Measurements from ENCODE around the gene FUZ. TPM values are rescaled to one million over a fixed set of nuclear protein-coding genes. Genes with fewer than 3 reads are reported as not detected.

Gene FUZ
- total RNA-seq, 1 donor from 2014 or later: 9.3 TPM

- ATAC-seq (peak; percentile 3), DNase-seq (ENCODE audit: low spot score) (no peak)
Measured at GRCh38 chr19:49851456-49852259, 38.6 kb upstream of the FUZ start.

DNA sequence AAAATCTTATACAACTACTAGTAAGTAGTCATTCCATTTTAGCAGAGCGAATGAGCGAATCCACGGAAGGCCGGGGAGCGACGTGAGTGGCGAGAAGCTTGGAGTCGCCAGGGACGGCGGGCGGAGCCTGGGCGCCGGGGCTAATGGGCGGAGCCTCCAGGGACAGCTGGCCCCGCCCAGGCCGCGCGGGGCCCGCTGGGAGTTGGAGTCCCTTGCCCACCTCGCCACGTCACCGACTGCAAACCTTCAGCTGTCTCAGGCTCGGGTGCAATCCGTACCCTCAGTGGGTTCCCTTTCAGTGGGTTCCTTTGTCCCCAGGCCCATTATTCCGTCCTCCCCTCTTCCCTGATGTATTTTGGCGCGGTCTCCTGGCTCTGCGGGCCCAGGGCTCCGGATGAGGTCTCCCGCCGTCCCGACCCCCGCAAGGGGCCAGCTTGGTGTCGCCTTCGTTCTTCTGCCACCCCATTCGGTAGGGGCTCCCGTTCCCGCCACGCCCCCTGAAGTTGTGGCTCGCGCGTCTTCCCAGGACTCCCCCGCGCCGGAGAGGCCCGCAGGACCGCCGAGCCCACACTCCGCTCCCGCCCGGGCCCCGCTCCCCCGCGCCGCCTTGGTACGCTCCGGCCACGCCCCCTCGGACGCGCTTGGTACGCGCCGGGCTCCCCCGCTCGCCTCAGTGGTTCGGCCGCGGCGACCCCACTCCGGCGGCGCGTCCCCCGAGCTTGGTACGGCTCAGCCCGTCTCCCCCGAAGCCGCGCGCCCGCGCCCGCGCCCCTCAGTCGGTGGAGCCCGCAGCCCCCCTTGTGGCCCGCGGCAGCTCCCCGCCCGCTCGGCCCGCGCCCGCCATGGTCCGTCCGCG, 37.6 kb upstream of the FUZ start, which contains the start of gene PTOV1:
TSS of gene PTOV1 (plus strand) at position 673 of the 856 bp plus-strand sequence.
- DNase-seq (ENCODE audit: low spot score): peak; percentile 93

DNA sequence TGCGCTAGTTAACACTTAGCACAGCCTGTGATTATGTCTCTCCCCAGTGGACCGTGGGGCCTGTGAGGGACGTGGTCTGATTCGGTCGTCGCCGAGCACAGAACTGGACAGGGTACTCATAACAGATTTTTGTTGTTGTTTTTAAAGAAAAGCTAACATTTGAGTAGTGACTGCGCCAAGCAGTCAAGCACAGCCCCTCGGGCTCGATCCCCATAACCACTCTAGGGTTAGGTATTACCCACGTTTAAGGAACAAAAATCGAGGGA, 37.1 kb upstream of the FUZ start:
- no peak for DNase-seq (ENCODE audit: low spot score)
- ATAC-seq: no peak

More for the DNA sequence above, 37.6 kb upstream of the FUZ start, which contains the start of gene PTOV1:
- peak; percentile 93 for ATAC-seq

- no peak for DNase-seq (ENCODE audit: low spot score)
- no peak for ATAC-seq
Measured at GRCh38 chr19:49849433-49850220, 36.5 kb upstream of the FUZ start.

DNA sequence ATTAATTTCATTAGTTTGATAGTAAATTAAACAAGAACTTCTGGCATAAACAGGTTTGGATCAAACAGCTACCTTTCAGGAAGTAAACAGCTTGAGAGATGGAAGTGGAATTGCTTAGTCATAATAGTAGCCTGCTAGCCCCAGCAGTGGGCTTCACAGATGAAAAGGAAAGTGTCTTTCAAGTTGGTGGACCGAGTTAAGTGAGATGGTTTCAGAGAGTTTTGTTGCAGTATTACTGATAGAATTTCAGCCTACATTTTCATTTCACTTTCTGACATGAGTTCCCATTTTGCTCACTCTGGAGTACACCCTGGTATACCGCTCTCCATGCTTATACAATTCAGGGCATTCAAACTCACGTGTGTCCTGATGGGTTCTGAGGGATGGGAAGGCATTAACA, 35.8 kb upstream of the FUZ start:
- ATAC-seq (no peak), DNase-seq (ENCODE audit: low spot score) (no peak)

GRCh38 chr19:49847731-49848696, 34.9 kb upstream of the FUZ start:
- no peak for ATAC-seq
- DNase-seq (ENCODE audit: low spot score): no peak

DNA sequence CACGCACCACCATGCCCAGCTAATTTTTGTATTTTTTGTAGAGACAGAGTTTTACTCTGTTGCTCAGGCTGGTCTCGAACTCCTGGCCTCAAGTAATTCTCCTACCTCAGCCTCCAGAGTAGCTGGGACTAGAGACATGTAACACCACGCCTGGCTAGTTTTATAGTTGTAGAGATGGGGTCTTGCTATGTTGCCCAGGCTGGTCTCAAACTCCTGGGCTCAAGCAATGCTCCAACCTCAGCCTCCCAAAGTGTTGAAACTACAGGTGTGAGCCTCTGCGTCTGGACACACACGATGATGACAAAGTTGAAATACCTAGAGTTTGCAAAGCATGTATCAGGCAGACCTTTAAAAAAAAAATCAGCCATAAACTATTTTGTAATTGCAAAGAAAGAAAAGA, 33.3 kb upstream of the FUZ start:
- ATAC-seq (no peak), DNase-seq (ENCODE audit: low spot score) (no peak)

GRCh38 chr19:49845414-49845813, 32.3 kb upstream of the FUZ start:
- no peak for DNase-seq (ENCODE audit: low spot score)

GRCh38 chr19:49844138-49845095, 31.3 kb upstream of the FUZ start:
- DNase-seq (ENCODE audit: low spot score) (no peak), ATAC-seq (no peak)

More at GRCh38 chr19:49845414-49845813, 32.3 kb upstream of the FUZ start:
- ATAC-seq: no peak

- DNase-seq (ENCODE audit: low spot score): no peak
- ATAC-seq: no peak
Measured at GRCh38 chr19:49843265-49843664, 30.2 kb upstream of the FUZ start.

DNA sequence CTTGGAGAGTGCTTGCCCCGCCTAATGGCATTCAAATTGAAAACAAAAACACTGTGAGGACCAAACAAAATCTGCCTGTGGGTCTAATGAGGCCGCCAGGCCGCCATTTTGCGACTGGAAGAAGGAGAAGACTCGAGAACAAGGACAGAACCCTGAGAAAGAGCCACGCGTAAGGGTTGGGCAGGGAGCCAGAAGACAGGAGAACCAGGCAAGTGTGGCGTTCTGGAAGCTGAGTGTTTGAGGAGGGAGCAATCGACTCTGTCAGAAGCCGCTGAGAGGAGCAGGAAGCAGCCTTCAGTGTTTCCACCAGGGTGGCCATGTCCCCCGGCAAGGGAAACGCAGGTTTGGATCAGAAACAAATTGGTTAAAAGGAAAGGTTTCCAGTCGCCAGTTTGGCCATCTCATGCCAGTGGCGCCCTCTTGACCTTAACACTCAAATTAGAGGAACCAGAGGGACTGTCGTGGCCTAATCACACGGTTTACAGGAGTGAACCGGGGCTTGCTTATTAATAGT, 27.7 kb upstream of the FUZ start:
- ATAC-seq (no peak), DNase-seq (ENCODE audit: low spot score) (no peak)

GRCh38 chr19:49840321-49840720, 27.2 kb upstream of the FUZ start:
- ATAC-seq: no peak
- no peak for DNase-seq (ENCODE audit: low spot score)

DNA sequence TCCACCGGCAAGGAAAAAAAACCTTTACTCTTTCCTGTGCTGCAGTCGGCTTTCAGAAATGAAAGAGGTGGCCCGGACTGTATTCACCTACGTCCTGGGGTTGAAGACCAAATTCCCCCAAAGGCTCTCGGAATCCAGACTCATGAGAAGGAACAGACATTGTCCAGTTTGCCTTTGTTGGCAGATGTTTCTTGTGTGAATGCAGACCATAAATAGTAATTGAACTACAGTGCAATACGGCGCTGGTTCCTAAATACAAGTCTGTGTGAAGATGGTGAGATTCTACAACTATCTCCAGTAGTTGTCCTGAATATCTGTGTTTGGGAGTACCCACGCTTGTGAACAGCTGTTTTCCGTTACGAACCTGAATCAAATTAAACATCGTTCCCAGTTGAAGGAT, 26.6 kb upstream of the FUZ start:
- no peak for DNase-seq (ENCODE audit: low spot score)
- no peak for ATAC-seq

- DNase-seq (ENCODE audit: low spot score) (no peak), ATAC-seq (no peak)
Measured at GRCh38 chr19:49838885-49839588, 25.9 kb upstream of the FUZ start.

DNA sequence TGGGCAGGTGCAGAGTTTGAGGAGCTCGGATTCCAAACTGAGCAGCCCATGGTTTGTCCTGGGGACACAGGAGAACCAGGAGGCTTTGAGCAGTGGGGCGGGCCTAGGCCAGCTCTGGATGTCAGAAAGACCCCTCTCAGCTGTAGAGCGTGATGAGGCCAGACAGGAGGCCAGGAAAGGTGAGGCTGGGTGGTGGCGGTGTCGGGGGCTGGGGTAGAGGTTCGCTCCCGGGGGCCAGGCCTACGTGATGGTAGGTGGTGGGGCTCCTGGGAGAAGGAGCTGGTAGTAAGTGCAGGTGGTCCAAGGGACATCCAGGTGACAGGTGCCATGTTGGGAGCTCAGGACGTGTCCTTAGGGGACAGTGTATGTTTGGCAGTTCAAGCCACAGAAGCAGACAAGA, 24.3 kb upstream of the FUZ start:
- DNase-seq (ENCODE audit: low spot score): no peak
- no peak for ATAC-seq

DNA sequence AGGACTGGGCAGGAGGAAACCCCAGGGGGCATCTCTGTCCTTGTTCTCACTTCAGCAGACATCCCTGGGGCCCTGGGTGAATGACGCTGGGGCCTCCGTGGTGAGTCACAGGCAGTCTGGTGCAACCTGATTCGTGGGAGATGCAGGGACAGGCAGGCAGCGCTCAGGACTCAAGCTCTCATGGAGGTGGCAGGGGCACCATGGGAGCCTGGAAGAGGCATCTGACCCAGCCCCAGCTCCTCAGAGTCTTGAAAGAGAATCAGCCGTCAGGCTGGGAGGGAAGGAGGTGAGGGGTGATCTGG, 23.9 kb upstream of the FUZ start:
- DNase-seq (ENCODE audit: low spot score) (no peak), ATAC-seq (no peak)

DNA sequence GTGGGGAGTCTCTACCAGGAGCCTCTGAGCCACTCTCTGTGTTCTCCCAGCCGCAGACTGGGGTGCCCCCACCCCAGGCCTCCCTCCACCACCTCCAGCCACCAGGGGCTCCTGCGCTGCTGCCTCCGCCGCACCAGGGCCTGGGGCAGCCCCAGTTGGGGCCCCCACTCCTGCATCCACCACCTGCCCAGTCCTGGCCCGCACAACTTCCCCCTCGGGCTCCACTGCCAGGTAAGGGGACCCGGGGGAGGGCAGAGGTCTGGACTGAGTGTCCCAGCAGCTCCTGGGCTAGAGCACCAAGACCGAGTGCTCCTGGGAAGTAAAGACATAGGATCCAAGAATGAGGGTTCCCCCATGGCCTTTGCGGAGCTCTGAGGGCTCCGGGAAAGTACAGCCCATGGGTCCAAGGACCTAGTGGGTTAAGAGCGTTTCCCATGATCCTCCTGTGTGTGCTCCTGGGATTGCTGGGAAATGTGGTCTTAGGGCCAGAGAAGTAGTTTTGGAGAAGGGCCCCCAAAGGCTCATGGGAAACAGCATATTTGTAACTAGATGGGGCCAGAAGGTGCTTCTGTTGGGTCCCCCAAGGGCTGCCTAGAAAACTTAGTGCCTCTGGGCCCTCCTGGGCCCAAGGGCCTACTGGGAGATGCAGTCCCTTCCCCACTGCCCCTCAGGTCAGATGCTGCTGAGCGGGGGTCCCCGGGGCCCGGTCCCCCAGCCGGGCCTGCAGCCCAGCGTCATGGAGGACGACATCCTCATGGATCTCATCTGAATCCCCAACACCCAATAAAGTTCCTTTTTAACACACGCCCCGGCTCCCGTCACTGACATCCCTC, 23.3 kb upstream of the FUZ start:
- ATAC-seq (no peak), DNase-seq (ENCODE audit: low spot score) (no peak)

- ATAC-seq (no peak), DNase-seq (ENCODE audit: low spot score) (no peak)
Measured at GRCh38 chr19:49835562-49835961, 22.5 kb upstream of the FUZ start.

Measured in left lobe of liver (tissue), 2 donors.